Kidney tubule cell (primary cell): ENCODE results near the gene KLK11.
"Not testable (repeated sequence)": the region's sequence is repeated elsewhere in the genome, so short reads cannot be mapped to it uniquely, and the experiment has no call there.

Experiments
- DNase-seq: peaks from one replicate; pipeline ENCODE4 v3.0.0-alpha.2; 2018; ENCODE audit warnings: low spot score

Gene KLK11

DNA sequence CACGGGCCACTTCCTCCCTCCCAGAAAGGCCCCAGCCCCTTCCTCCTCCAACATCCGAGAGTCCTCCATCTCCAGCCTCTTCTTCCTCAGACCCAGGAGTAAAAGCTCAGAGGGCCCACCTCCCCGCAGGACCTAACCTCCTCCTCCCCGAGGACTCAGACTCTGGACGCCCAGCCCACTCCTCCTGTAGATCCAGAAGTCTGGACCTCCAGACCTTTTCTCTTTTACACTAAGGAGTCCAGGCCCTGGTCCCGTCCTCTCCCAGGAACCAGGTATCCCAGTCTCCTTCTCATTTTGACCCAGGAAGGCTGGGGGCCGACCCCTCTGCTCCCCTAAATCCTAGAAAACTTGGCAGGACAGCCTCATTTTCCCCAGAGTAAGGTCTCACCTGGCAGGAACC lies 23.1 kb downstream of the KLK11 start:
- DNase-seq = no peak

DNA sequence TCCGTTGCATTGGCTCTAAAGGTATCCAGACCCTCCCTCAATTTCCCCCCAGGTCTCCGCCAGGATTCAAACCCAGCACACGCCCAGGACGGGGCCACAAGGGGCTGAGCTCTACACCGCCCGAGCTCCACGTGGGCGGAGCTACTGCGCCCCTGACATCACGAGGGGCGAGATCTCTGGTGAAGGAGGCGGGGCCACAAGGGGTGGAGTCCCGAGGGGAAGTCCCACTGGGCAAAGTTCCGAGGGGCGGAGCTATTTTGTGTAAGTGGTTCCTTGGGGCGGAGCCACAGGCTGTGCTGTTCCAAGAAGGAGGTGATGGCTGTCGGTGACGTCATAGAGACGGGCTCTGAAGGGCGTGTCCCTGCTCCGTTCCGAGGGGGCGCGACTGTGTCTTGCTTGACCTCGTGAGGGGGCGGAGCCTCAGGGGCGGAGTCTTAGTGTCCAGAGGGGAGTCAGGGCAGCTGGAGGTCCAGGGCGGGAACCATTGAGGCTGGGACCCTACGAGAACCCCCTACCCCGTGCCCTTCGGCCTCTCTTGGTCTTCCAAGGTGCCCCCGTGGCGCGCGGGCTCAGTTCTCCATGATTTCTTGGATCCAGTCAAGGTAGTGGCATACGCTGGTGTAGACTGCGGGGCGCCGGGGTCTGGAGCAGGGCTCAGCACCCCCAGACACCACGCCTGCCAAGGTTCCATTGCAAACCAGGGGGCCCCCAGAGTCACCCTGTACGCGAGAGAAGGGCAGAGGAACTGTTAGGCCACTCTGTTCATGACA lies 23.7 kb downstream of the KLK11 start:
- peak; percentile 29 for DNase-seq

DNA sequence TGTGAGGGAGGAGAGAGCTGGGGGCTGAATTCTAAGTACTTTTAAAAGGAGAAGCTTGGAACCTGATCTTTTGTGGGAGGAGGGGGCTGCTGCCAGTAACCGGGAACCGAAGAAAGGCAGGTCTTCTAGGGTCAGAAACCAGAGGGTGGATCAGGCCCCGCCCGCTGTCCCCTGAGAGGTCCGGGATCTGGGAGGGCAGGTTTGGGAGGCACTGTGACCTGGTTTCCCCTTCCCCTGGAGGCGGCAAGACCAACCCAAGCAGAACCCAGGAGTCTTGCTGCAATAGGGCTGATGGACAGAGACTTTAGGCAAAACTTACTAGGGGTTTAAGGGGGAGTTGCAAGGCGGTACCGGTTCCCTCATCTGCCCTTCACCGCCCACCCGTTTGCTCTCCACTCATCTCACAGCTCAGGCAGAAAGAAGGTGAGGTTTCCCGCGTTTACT lies 24.3 kb downstream of the KLK11 start:
- no peak for DNase-seq

DNA sequence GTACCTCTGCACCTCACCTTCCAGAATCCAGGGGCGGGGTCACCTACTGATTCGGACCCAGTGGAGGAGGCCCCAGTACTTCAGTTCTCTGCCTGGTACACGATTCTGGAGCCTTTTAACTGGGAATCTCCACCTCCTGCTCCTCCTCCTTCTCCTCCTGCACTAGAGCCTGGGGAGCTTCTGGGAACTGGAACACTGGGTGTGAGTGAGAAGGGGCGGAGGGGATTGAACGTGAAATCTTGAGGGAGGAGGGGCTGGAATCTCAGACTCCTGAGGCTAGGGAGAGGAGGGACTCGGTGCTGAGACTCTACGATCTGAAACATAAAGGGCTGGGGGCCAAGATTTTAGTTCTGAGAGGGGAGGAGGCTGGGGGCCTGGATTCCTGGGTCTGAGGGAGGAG lies 24.9 kb downstream of the KLK11 start, which contains the start of gene KLK8:
Gene KLK8, minus strand, starts transcription at position 90 of the 400 bp plus-strand sequence. CDS start 437 bp downstream, outside the sequence.
- DNase-seq = no peak

DNA sequence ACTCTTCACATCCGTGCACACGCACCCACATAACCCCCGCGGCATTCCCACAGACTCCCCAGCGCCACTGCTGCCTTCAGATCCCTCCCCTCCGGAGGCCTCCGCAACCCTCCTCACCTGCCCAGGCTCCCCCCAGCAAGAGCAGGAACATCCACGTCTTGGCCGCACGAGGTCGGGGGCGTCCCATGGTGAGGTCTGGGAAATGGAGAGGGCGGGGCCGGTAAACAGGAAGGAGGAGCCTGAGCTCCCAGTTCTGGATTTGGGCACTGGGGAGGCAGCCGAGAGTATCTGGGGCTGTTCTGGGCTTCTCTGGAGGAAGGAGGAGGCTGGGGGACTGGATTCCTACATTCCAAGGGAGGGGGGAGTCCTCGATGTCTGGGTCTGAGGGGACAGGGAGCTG lies 25.4 kb downstream of the KLK11 start:
- DNase-seq = no peak

DNA sequence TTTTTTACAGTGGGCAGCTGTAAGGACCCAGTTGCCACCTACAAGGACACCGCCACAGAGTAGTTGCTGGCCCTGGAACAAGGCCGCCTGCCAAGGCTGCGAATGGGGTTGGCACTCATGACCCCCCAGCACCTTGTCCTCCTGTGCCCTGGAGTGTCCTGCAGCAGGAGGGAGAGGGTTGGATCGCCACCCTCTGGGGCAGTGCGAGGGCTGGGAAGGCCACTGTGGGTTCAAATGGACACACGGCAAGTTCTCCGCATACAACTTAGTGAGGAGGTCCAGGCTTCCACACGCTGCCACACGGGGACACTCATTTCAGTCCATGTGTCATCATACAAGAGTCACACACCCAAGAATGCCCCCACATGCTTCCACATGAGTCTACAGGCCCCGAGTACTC lies 26.0 kb downstream of the KLK11 start:
- DNase-seq = no peak

DNA sequence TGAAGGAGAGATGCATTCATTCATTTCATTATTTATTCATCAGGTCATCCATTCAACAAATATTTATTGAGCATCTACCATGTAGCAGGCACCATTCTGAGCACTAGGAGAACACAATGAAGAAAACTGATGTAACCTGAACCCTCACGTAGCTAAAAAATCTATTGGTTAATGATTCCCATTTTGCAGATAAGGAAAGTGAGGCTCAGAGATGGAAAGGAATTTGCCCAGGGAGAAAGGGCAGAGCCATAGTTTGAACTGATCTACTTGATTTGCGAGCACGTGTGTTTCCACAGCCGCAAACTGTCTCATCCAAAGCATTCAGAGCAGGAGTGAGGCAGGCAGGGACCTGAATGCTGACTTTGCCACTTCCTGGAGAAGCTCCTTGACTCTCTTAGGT lies 27.7 kb downstream of the KLK11 start:
- DNase-seq = no peak

DNA sequence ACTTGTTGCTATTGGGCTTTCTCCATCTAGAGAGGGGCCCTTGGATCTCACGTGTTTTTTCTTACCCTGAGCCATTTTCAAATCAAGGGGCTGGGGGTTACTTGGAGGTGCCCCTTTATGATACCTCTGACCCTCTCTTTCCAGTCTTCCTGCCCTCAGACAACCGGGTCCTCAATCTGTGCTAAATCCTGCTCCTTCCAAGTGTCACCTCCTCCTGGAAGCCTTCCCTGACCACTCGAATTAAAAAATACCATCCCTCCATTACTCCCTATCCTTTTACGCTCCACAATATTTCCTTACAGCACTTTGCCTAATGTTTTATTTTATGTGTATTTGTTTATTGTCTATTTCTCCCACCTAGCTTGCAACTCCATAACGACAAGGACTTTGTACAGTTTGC lies 28.4 kb downstream of the KLK11 start:
- DNase-seq = no peak

DNA sequence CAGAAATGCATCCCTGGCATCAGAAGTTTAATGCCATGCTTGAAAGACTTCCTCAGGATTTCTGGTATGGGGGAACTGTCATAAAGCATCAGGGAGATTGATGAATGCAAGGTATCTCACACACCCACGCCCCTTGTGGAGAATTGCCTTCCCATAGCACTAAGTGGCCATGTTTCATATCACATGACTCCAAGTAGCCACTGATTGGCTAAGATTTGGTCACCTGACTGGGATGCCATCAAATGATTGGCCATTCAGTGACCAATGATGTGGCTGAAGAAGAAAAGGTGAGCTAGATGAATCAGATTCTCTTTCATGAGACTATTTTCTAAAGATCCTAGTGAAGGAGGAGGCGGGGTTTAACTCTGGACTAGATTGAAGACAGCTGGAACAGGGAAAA lies 32.3 kb downstream of the KLK11 start:
- no peak for DNase-seq

DNA sequence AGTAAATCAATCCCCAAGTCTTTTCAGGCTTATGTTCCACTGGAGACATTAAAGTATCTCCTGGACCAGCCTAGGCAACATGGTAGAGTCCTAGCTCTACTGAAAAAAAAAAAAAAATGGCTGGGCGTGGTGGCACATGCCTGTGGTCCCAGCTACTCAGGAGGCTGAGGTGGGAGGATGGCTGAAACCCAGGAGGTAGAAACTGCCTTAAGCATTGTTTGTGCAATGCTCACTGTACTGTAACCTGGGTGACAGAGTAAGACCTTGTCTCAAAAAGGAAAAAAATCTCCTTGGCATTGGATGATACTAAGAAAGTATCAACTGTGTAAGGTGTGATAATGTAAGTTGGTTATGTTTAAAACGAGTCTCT lies 33.8 kb downstream of the KLK11 start:
- DNase-seq = peak; percentile 51

DNA sequence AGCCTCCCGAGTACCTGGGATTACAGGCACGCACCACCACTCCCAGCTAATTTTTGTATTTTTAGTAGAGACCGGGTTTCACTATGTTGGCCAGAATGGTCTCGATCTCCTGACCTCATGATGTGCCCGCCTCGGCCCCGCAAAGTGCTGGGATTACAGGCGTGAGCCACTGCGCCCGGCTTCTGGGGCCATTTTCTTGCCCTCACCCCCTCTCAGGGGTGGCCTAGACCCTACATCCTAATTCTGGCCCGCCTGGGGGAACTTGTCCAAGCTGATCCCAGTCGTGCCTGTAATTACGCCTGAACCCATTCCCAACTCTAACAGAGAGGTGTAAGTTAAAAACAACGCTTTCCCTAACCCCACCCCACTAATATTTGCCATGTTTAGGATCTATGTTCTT lies 42.0 kb downstream of the KLK11 start:
- DNase-seq = not testable (repeated sequence)

DNA sequence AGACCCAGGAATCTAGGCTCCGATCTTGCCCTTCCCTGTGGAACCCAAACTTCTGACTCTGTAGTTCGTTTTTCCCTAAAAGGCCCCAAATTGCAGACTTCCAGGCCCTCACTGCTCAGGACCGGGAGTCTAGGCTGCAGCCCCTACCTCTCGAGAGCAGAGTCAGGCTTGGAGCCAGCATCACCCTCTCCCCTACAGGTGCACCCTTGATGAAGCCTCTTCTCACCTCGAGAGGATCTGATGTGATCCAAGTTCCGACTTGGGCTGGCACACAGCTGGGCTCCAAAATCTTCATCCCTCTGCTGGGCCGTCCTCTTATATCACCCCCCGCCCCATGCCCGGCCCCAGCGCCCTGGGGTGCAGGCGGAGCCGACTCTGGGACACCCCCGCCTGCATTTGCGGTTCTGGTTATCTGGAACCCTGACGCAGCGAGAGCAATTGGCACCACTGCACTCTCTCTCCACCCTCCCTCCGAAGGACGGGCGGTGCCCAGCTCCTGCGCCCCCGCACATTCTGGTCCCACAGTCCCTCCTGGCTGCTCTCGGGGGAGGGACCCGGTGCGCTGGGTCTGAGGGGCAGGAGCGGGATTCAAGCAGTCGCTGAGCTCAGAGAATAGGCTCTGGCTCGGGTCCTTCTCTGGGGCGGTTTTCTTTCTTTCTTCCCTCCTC lies 42.7 kb downstream of the KLK11 start, which contains the start of gene KLK7:
Gene KLK7, minus strand, starts transcription at position 293 of the 668 bp plus-strand sequence. CDS start 1,518 bp downstream, outside the sequence.
- DNase-seq = no peak

DNA sequence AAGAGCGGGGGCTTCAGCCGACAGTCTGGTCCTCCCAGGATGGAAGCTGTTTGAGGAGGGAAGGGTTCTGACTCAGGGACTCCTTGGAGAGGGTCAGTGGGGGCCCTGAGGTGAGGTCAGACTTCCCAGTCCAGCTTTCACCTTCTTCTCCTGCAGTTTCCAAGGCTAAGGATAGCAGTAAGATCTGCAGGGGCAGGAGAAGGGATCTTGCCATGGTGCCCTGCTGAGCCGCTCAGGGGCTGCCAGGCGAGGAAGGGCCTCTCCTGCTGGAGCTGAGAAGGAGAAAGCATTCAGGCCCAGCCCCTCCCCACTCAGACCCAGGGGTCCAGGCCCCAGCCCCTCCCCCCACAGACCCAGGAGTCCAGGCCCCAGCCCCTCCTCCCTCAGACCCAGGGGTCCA lies 44.2 kb downstream of the KLK11 start:
- no peak for DNase-seq

DNA sequence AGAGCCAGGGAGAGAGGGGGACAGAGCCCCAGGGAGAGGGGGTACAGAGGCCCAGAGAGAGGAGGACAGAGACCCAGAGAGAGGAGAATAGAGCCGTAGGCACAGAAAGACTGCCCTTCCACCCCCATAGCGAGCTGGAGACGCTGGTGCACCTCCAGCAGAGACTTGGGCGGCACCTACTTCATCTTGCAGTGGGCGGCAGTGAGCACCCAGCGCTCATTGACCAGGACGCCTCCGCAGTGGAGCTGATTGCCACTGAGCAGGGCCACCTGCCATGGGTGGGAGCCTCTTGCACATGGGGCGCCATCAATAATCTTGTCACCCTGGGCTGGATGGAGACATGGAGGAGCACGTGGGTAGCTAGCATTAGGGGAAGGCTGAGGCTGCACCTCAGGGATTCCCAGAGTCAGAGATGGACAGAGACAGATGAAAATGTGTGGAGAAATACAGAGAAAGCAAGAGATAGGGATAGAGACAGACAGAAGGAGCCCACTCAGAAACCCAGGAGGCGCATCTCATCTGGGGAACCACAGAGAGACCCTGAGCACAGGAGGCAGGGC lies 44.7 kb downstream of the KLK11 start:
- DNase-seq = no peak

DNA sequence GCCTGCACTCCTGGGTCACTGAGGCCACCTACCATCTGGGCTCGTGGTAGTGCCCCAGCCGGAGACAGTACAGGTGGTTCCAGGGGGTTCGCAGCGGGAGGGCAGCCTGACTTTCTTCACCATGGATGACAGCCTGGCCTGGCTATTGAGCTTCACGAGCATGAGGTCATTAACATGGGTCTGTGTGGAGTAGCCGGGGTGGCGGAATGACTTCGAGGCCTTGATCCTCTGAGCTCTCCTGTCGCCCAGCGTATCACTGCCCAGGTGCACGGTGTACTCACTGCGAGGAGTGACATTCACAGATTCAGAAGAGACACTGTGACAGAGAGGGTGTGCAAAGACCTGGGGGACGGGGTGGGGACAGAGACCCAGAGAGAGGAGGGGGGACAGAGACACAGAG lies 46.2 kb downstream of the KLK11 start:
- no peak for DNase-seq

DNA sequence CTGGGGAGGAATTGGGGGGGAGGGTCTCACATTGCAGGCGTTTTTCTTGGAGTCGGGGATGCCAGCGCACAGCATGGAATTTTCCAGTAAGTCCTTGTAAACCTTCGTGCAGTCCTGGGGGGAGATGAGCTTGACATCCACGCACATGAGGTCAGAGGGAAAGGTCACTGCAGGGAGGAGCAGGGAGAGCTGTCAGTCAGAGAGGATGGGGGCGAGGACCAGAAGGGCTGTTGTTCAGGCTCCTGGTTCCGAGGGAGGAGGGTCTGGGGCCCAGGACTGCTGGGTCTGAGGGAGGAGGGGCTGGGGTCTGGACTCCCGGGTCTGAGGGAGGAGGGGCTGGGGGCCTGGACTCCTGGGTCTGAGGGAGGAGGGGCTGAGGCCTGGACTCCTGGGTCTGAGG lies 46.7 kb downstream of the KLK11 start:
- DNase-seq = no peak

DNA sequence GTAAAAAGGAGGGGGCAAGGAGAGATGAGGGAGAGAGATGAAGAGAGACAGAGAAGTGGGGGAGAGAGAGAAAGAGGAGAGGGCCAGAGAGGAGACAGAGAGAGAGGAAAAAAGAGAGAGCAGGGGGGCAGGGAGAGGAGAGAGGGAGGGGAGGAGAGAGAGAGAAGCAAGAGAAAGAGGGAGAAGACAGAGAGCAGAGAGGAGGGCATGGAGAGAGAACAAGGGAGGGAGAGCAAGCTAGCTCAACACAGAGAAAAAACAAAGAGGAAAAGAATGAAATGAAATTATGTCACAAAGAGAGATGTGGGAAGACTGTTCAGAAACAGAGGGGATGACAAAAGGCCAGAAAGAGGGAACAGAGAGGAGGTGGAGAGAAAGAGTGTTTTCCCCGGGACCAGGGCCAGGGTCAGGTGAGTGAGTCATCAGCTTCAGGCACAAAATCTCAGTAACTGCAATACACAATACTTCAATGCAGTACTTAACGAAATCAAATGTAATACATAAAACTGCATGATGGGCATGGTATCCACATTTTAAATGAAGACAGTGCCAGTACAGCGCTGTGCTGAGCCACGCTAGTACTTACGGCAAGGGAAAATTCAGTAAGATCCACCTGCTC lies 47.5 kb downstream of the KLK11 start:
- no peak for DNase-seq

DNA sequence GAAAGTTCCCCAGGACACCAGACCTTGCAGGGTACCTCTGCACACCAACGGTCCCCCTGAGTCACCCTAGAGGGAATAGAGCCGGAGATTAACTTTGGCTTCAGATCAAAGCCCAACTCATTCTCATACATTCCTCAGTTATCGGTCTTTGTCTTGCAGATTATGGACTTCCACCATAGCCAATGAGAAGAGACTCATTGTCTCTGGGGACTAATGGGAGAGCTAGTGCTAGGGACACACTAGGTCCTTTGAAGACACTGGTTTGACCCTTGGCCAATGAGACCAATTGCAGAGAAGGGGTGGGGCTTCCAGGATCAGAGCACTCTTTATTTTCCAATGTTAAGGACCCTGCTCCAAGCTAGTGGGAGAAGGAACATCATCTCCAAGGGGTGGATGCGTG lies 48.8 kb downstream of the KLK11 start:
- DNase-seq = no peak

DNA sequence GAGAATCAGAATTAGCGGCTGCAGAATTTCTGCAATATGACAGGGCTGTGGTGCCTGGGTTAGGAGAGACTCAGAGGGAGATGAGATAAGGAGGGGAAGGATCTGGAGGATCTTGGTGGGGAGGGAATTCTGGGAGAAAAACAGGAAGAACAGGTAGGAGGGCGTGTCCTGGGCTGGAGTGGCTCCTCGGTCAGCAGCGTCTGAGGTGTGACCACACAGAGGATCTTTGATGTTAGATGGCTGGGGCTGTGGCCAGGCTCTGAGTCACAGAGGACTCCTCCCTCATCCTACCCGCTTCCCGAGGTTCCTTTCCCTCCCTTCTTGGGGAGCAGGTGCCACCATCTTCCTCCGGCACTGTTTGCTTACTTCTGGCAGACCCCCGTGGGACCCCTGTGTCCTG lies 50.6 kb downstream of the KLK11 start:
- DNase-seq = peak; percentile 61

DNA sequence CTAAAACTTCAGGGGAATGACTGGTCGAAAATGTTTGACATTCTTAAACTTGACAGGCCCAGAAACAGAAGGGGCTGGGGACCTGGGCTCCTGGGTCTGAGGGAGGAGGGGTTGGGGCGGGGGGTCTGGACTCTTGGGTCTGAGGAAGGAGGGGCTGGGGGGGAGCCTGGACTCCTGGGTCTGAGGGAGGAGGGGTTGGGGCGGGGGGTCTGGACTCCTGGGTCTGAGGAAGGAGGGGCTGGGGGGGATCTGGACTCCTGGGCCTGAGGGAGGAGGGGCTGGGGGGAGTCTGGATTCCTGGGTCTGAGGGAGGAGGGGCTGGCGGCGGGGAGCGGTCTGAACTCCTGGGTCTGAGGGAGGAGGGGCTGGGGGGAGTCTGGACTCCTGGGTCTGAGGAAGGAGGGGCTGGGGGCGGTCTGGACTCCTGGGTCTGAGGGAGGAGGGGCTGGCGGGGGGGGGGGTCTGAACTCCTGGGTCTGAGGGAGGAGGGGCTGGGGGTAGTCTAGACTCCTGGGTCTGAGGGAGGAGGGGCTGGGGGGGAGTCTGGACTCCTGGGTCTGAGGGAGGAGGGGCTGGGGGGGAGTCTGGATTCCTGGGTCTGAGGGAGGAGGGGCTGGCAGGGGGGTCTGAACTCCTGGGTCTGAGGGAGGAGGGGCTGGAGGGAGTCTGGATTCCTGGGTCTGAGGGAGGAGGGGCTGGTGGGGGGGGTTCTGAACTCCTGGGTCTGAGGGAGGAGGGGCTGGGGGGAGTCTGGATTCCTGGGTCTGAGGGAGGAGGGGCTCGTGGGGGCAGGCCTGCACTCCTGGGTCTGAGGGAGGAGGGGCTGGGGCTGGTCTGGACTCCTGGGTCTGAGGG lies 51.5 kb downstream of the KLK11 start:
- no peak for DNase-seq

DNA sequence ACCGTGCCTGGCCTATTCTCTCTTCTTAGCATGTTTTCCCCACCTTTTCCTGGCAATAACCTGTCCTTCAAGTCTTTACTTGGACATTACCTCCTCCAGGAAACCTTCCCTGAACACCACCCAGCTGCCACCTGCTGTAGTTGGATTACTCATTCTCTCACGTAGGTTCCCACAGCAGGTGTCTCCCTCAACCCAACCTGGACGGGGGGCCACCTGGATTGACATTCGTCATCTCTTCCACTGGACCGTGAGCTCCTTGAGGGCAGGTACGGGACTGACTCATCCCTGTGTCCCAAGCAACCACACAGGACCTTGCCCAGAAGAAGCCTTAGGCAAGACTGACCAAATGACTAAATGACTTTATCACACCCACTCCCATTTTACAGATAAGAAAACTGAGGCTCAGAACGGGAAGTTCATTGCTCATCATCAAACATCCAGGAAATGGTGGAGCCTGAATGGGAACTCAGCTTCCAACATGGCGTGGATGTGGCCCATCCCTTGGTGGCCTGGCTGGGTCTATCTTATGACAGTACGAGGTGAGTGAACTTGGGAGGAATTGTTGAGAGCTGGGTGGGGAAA lies 53.5 kb downstream of the KLK11 start:
- DNase-seq = peak; percentile 31
